RPMI8226 (cell line): ENCODE measurements around the gene MAPK8IP3.
"Not testable (repeated sequence)": the region's sequence is repeated elsewhere in the genome, so short reads cannot be mapped to it uniquely, and the experiment has no call there.

ENCODE experiments used
- DNase-seq: peaks from one replicate; pipeline ENCODE4 v3.0.0-alpha.2; 2015

MAPK8IP3 gene

DNA sequence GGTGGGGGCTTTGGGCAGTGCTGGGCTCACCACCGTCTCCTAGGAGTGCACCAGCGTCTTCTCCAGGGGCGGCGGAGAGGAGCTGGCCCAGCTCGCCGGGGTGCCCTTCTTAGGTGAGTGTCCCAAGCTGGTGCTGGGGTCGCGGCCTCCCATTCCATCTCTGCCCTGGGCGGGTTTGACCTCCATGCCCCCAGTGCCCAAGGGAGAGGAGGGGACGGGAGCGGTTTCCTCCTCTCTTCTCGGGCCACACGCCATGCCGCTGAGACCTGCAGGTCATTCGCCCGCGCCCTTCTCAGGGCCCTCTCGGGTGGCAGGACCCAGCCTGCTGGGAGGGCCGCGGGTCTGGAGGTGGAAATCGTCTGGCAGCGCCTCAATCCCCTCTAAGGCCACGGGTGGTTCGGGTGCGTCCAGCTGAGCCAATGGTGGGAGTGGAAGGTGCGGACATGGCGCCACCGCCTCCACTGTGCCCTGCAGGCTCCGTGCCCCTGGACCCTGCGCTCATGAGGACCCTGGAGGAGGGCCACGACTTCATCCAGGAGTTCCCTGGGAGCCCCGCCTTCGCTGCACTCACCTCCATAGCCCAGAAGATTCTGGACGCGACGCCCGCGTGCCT, 82.2 kb downstream of the MAPK8IP3 start:
- DNase-seq, result no peak

GRCh38 chr16:1788708-1789100, 82.7 kb downstream of the MAPK8IP3 start:
- DNase-seq, result no peak

DNA sequence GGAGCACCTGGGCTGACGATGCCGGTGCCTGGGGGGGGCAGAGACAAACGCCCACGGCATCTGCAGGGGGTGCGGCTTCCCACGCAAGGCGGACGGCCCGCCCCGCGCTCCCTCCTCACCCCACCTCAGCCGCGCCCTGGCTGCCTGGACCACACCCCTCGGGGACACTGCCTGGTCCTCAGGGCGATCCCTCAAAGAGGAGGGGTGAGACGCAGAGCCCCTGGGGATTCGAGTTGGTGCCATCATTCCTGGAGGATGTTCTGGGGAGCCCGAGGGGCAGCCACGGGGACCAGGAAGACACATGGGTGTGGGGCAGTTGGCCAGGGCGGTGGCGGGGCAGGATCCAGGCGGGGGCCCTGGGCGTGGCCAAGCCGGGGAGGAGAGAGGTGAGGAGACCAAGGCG, 83.6 kb downstream of the MAPK8IP3 start:
- DNase-seq, result no peak

DNA sequence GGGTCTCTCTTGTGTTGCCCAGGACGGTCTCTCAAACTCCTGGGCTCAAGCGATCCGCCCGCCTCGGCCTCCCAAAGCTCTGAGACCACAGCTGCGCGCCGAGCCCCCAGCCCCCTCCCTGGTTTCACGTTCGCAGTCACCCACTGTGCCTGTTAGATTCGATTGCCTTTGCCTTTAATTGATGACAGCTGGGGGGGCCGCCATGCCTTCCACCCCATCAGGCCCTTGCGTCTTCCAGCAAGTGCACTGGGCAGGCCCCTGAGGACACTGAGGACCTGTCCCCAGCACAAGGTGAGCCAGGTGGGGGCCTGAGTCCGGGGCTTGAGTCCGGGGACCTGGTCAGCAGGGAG, 84.2 kb downstream of the MAPK8IP3 start:
- no peak for DNase-seq

GRCh38 chr16:1790611-1791255, 84.7 kb downstream of the MAPK8IP3 start:
- no peak for DNase-seq

DNA sequence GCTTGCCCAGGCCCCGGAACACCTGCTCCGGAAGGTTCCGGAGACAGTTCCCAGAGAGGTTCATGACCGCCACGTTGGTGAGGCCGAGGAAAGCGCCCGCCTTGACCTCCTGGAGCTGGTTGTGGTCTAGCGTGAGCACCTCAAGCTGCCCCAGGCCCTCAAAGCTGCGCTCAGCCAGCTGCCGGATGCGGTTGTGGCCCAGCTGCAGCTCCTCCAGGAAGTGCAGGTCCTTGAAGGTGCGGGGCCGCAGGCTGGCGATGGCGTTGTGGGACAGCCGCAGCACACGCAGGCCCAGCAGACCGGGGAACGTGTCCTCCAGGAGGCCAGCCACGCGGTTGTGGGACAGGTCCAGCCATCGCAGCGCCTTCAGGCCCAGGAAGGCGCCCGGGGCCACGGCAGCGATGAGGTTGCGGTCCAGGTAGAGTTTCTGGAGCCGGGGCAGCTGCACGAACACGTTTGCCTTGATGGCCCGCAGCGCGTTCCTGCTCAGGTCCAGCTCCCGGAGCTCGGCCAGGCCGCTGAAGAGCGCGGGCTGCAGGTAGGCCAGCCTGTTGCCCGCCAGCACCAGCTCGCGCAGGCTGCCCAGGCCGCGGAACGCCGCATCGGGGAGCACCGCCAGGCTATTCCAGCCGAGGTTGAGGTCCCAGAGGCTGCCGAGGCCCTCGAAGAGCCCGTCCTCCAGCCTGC, 85.4 kb downstream of the MAPK8IP3 start:
- no peak for DNase-seq

GRCh38 chr16:1791943-1792812, 86.2 kb downstream of the MAPK8IP3 start:
- no peak for DNase-seq

GRCh38 chr16:1792836-1793577, 87.0 kb downstream of the MAPK8IP3 start:
- no peak for DNase-seq

DNA sequence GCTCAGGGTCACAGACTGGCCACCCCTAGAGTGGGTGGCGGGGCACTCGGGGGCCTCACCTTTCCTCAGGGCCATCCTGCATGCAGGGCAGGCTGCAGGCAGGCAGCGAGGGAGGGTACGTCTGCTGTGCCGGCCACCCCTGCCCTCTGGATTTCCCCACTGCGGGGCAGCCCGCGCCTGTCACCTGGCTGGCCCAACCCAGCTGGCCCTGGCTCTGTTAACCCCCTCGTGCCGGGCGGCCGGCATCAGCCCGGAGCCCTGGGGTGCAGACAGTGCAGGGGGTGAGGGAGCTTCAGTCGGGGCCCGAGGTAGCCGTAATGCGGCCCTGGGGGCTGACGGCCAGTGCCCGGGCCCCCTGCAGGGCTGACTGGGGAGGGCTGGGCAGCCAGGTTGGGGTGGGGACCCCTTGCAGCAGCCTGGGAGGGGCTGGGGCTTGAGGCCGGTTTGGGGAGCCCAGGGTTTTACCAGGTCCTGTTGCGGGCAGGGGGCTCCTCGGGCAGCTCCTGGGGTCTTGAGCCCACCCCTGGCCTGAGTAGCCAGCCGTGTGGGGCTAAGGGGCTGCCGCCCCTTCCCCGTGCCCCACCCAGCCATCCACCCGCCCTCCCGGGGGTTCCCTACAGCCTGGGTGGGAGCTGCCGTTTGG, 87.7 kb downstream of the MAPK8IP3 start, which contains the start of gene IGFALS:
Gene IGFALS, minus strand, starts transcription at position 128 of the 643 bp plus-strand sequence. Its CDS starts 53 bp downstream, at position 75.
- DNase-seq, result no peak

GRCh38 chr16:1794221-1794871, 88.4 kb downstream of the MAPK8IP3 start:
- DNase-seq, result no peak

DNA sequence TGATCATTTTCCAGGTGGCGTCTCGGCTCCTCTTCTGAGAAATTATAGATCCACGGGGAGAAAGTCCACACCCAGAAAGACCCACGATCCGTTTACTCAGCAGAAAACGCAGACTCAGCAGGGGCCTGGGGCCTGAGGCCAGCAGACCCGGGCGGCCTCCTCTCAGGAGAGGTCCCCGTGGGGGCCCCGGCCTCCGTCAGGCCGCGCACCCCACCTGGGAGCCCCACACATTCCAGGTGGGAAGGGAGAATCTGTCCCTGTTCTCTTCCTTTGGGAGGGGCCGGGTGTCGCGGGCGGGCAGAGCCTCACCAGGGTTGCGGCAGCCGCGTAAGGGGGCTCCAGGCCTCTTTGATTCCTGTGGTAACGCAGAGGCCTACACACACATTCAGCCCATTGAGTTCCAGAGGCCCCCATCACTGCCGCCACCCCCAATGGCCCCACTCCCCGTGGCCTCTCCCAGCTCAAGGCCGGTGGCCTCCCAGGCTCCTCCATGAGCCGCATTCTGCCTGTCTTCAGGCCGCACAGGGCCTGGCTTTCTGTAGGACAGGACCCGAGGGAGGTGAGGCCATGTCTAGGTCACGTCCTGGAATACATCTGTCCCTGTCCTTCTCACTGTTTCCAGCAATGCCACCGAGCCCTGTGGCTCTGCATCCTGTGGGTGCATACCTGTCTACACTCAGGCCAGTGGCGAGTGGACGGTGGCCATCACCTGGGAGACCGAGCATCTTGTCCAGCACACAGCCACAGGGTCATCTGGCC, 89.1 kb downstream of the MAPK8IP3 start:
- no peak for DNase-seq

DNA sequence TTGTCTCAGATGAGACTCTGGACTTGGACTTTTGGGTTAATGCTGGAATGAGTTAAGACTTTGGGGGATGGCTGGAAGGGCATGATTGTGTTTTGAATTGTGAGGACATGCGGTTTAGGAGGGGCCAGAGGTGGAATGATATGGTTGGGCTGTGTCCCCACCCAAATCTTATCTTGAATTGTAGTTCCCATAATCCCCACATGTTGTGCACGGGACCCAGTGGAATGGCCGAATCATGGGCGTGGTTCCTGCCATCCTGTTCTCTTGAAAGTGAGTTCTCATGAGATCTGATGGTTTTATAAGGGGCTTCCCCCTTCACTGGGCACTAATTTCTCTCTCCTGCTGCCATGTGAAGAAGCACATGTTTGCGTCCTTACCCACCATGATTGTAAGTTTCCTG, 93.3 kb downstream of the MAPK8IP3 start:
- DNase-seq, result not testable (repeated sequence)

DNA sequence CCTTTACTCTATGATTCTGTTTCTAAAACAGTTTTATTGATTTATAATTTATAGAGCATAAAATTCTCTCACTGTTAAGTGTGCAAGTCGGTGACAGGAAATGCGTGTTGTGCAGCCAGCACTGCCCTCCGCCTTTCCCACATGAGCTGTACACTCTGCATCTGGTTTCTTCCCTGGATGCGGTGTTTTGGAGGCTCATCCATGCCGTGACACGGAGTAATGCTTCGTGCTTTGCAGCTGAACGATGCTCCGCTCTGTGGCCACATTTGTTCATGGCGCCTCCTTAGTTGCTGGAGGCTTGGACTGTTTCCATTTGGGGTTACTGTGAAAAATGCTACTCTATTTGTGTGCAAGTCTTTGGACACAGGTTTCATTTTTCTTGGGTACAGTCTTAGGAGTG, 94.7 kb downstream of the MAPK8IP3 start:
- DNase-seq, result no peak

DNA sequence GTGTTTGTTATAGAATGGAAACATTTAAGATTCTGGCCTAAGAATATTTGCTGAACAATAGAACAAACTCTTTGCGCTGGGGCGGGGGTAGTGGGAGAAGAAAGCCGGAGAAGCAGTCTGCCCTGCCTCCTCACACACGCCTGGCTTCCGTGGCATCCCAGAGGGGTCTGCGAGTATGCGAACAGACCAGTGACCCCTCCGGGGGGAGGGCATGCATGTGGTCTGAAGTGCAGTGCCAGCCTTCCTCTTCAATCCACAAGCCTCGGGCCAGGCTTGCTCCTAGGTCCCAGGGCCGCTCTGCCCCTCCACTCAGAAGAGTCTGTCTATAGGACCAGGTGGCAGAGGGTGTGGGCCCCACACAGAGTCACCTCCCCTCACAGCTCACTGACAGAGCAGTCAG, 101.6 kb downstream of the MAPK8IP3 start:
- no peak for DNase-seq

GRCh38 chr16:1808691-1809090, 102.7 kb downstream of the MAPK8IP3 start:
- no peak for DNase-seq

- no peak for DNase-seq
Observed at GRCh38 chr16:1809281-1809801, 103.3 kb downstream of the MAPK8IP3 start.

DNA sequence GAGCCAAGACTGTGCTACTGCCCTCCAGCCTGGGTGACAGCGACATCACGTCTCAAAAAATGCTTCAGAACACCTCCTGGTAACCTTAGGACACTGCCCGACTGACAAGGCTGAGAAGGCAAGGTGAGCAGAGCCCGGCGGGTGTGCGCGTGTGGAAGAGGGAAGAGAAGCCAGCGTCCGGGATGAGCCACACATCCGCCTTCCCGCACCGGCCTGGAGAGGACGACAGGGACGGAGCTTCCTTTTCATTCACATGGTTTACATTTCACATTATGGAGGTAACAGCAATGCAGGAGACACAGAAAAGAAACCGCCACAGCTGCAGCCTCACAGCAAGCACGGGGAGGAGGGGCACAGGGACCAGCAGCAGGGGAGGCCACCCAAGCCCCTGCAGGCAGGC, 104.1 kb downstream of the MAPK8IP3 start:
- no peak for DNase-seq

GRCh38 chr16:1810536-1810935, 104.5 kb downstream of the MAPK8IP3 start:
- DNase-seq, result no peak

DNA sequence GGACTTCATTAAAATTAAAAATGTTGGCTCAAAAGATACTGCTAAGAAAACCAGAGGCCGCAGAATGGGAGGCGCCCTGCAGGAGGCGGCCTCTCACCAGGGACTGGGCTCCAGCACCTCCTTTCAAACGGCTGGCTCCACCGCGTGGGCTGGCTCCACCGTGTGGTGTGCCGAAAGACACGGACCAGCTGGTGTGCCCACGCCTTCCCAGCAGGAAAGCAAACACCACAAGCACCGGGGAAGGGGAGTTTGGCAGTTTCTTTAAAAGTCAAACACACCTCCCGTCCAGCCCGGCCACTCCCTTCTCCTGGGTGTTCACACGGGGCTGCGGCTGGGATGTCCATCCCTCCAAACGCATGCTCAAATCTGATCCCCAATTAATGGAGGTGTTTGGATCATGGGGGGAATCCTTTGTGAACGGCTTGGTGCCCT, 106.8 kb downstream of the MAPK8IP3 start:
- DNase-seq, result peak; percentile 35

DNA sequence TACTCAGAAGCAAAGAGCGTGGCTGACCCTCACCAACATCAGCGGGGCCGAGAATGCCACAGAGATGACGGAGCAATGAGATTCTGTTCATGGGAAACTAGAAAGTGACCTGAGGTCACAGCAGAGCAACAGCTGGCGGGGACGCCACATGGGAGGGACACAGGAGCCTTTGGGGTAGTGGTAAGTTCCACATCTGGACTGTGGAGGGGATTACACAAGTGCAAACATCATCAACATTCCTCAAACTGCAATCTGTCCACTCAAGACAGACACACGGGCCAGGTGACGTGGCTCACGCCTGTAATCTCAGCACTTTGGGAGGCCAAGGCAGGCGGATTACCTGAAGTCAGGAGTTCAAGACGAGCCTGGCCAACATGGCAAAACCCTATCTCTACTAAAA, 109.5 kb downstream of the MAPK8IP3 start:
- no peak for DNase-seq
